ENCODE results near the gene MRPS15. TPM values are rescaled to one million over a fixed set of nuclear protein-coding genes. Genes with fewer than 3 reads are reported as not detected.

The MRPS15 gene
- total and polyA plus RNA-seq, 12 donors: 86.1 to 505 (median 108) TPM

DNA sequence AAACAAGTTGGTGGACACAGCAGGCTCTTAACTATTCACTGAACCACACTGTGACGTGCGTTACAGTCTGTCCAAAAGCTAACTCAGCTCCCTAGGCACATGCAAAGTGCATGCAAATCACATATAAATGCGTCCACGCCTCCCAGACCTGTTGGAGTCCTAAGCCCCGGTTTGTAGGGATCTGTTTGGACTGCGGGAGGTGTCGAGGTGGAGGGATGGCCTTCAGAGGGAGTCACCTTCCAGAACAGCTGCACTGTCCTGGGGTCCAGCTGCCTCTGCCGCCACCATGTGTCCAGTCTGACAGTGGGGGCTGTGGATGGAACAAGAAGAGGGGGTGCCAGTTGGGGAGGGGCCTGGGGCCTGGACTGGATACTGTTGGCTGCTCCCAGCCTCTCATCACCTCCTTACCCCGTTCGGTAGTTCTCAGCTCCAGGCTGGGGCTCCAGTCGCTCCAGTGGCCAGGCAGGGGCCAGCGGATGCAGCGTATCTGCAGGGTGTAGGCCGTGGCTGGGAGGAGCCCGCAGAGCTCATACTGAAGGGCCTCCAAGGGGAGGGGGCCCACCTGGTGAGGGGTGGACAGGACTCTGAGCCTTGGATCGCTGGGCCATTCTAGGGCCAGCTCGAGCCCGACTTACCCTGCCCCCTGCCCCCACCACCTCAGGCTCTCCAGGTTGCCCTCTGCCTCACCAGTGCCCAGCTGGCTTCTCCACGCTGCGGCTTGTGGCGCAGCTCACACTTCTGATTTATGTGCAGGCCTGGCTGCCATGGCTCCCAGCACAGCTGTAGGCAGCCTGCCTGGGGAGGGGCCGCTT, 7.9 kb upstream of the MRPS15 start:
- Histone ChIP-seq H3K4me1 (no peaks in the 10 kb centered on the region), H3K9me3 (no peaks in the 10 kb centered on the region), H3K27ac (no peak overlapping the region), H3K4me3 (no peak overlapping the region), H3K27me3 (peaks cover 0 to 9% (median 0%) of the 10 kb centered on the region in 7 donors), H3K36me3 (peaks cover 0 to 41% (median 0%) of the 10 kb centered on the region in 9 donors)
- peak in 1 of 8 donors; percentile 25 for ATAC-seq
- no peak for DNase-seq
- TF ChIP-seq, protein P1, sequence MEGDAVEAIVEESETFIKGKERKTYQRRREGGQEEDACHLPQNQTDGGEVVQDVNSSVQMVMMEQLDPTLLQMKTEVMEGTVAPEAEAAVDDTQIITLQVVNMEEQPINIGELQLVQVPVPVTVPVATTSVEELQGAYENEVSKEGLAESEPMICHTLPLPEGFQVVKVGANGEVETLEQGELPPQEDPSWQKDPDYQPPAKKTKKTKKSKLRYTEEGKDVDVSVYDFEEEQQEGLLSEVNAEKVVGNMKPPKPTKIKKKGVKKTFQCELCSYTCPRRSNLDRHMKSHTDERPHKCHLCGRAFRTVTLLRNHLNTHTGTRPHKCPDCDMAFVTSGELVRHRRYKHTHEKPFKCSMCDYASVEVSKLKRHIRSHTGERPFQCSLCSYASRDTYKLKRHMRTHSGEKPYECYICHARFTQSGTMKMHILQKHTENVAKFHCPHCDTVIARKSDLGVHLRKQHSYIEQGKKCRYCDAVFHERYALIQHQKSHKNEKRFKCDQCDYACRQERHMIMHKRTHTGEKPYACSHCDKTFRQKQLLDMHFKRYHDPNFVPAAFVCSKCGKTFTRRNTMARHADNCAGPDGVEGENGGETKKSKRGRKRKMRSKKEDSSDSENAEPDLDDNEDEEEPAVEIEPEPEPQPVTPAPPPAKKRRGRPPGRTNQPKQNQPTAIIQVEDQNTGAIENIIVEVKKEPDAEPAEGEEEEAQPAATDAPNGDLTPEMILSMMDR (IDR thresholded peaks at IDR 0.05): no peak
- 61 to 65% methylated on average over 20 to 22 of the region's 22 CpGs for whole genome bisulfite sequencing, 2 donors
- intact Hi-C loops (cut with DNase I): no loop called here

DNA sequence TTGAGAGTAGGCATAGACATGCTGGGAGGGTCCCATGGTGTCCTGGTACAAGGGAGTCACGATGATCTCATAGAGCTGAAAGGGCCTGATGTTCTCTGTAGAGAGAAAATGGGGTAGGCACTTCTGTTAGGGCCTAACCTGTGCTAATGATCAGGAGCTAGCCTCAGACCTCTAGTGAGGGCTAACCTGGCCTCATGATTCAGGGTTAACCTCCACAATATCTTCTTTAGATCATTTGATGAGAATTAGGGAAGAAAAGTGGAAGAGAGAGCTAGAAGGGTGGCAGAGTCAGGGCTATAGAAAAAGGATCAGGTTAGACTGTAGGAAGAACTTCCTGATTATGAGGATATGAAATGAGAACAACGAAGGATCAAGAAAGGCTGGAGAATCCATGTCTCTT, 5.0 kb upstream of the MRPS15 start:
- H3K36me3 ChIP-seq: peaks cover 0 to 28% (median 0%) of the 10 kb centered on the region in 9 donors
- 88 to 90% methylated on average over 2 of the region's 2 CpGs for WGBS, 2 donors
- H3K9me3 ChIP-seq: no peaks in the 10 kb centered on the region
- no peak overlapping the region for H3K4me3 ChIP-seq
- DNase-seq (no peak), ATAC-seq (no peak)
- H3K27me3 ChIP-seq: peaks cover 0 to 6% (median 0%) of the 10 kb centered on the region in 7 donors
- intact Hi-C loops (cut with DNase I): loop anchor here in 1 of 10 donors (5.0 kb wide), 1 partner anchor 1218 kb away; no protein-coding TSS in a partner anchor
- peaks cover 0 to 9% (median 4%) of the 10 kb centered on the region in 9 donors for H3K4me1 ChIP-seq
- TF ChIP-seq, protein P1 (IDR thresholded peaks at IDR 0.05): no peak
- no peak overlapping the region for H3K27ac ChIP-seq

DNA sequence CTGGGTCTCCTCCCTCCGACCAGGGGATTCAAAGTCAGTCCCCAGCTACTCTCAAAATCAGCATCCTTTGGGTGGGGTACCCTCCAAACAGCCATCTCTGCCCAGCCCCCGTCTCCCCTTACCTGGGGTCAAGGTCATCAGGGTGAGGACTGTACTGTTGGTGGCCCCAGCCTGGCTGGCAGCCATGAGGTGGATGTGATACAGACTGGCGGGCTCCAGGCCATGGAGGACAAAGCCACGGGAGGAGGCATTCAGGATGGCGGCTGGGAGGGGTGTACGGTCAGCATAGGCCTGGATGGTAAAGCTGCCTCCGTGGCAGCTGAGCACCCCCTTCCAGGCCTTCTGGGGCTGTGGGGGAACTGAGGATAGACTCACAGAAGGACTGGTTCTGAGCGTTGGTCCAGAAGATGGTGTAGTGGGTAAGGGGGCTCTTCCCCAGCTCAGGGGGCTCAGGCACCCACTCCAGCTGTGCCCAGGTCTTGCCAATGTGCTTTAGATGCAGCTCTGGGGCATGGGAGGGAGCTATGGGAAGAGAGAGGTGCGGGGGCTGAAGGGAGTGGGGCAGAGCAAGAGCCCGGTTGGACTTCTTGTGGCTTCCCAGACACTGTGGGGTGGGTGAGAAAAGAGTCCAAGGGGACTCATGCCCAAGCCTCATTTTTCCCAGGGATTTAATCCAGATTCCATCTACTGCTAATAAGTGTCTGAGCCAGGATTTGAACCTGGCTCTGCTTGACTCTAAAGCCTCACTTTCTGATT, 3.7 kb upstream of the MRPS15 start:
- ATAC-seq: no peak
- peaks cover 0 to 24% (median 0%) of the 10 kb centered on the region in 9 donors for H3K36me3 ChIP-seq
- TF ChIP-seq, protein P1 (IDR thresholded peaks at IDR 0.05): no peak
- no peak overlapping the region for H3K4me3 ChIP-seq
- 85 to 88% methylated on average over 10 of the region's 10 CpGs for WGBS, 2 donors
- intact Hi-C loops (cut with DNase I): loop anchor here in 1 of 10 donors (5.0 kb wide), 1 partner anchor 1219 kb away; no protein-coding TSS in a partner anchor
- no peaks in the 10 kb centered on the region for H3K27me3 ChIP-seq
- no peak for DNase-seq
- H3K9me3 ChIP-seq: no peaks in the 10 kb centered on the region
- H3K27ac ChIP-seq: no peak overlapping the region
- H3K4me1 ChIP-seq: peaks cover 6 to 18% (median 11%) of the 10 kb centered on the region in 9 donors

DNA sequence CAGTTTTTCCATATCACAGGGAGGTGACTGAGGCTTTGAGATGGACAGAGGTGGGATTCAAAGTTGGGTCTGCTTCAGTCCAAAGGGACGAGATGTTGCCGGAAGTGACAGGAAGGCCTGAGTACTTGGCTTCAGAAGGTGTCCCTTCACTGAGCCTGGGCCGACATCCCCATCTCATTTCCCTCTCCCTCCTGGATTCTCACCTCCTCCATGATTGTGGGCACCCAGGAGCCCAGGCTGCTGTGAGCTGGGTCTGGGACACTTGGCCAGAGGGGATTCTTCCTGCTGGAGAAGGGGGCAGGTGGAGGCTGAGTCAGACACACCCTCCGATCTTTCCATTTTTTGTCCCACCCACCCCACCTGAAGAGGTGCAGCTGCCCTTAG, 2.8 kb upstream of the MRPS15 start:
- TF ChIP-seq, protein P1 (IDR thresholded peaks at IDR 0.05): no peak
- intact Hi-C loops (cut with DNase I): loop anchor here in 1 of 10 donors (5.0 kb wide), 1 partner anchor 1220 kb away; no protein-coding TSS in a partner anchor
- Histone ChIP-seq H3K4me3 (no peak overlapping the region), H3K4me1 (peaks cover 8 to 24% (median 17%) of the 10 kb centered on the region in 9 donors), H3K27me3 (no peaks in the 10 kb centered on the region), H3K27ac (no peak overlapping the region), H3K36me3 (peaks cover 0 to 29% (median 0%) of the 10 kb centered on the region in 9 donors), H3K9me3 (no peaks in the 10 kb centered on the region)
- 88 to 94% methylated on average over 4 of the region's 4 CpGs for WGBS, 2 donors
- ATAC-seq: no peak
- DNase-seq: no peak

Data from heart right ventricle (tissue), 16 donors.